HAP-1 (cell line): ENCODE measurements around the gene DMBT1.

ENCODE experiments used
- DNase-seq, 2 experiments: peaks; one replicate each; pipeline ENCODE4 v3.0.0-alpha.2; 2016 to 2020; ENCODE audit warnings: low spot score in 2 of 2
- H3K27me3 ChIP-seq: fragments of 250-450 bp; sonication (Bioruptor Pico); 2 replicates; pipeline ENCODE4 v1.5.1; 2020; ENCODE audit warnings: low read depth, mild to moderate bottlenecking, moderate library complexity
- H3K36me3 ChIP-seq: fragments of 250-450 bp; sonication (Bioruptor Pico); replicated peaks from 2 replicates; pipeline ENCODE4 v1.5.1; 2020; ENCODE audit warnings: mild to moderate bottlenecking
- H3K4me1 ChIP-seq: fragments of 250-450 bp; sonication (Bioruptor Pico); 2 replicates; pipeline ENCODE4 v1.5.1; 2020; ENCODE audit warnings: mild to moderate bottlenecking
- H3K4me3 ChIP-seq: fragments of 250-450 bp; sonication (Bioruptor Pico); 2 replicates; pipeline ENCODE4 v1.5.1; 2020; ENCODE audit warnings: mild to moderate bottlenecking, moderate library complexity
- H3K9me3 ChIP-seq: fragments of 250-450 bp; sonication (Bioruptor Pico); 2 replicates; pipeline ENCODE4 v1.5.1; 2020; ENCODE audit warnings: mild to moderate bottlenecking, moderate library complexity
- in situ Hi-C: fragments of 300-500 bp; cut with MboI; formaldehyde crosslinking; loops from 3 replicates; pipeline ENCODE4 v1.14.3; 2020; ENCODE audit warnings: low sequenced_read_pairs, inconsistent platforms, mixed read lengths

The DMBT1 gene

DNA sequence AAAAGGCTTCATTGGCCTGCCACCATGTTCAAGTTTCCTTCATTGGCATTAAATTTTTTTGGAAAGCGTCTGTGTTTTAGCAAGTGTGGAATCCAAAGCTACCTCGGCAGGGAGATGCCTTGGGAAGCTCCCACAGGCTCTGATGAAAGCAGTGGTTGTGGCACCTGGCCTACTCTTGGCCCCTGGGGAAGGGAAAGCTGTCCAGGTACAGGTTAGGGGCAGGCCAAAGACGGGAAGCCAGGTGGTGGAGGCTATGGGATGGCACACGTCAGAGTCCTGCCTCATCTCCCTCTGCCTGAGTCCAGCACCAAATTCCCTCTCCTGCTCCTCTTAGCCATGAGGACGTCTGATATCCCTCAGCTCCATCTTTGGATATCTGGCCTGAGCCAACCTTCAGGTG lies 89.3 kb downstream of the DMBT1 start:
- Histone ChIP-seq H3K27me3 (no peaks in the 10 kb centered on the region), H3K9me3 (no peaks in the 10 kb centered on the region), H3K36me3 (no peaks in the 10 kb centered on the region), H3K4me3 (no peak overlapping the region), H3K4me1 (no peaks in the 10 kb centered on the region)
- DNase-seq = no peak
- in situ Hi-C loops = loop anchor here (10.0 to 25.0 kb wide), 2 partner anchors 55 to 912 kb away; no protein-coding TSS in a partner anchor

DNA sequence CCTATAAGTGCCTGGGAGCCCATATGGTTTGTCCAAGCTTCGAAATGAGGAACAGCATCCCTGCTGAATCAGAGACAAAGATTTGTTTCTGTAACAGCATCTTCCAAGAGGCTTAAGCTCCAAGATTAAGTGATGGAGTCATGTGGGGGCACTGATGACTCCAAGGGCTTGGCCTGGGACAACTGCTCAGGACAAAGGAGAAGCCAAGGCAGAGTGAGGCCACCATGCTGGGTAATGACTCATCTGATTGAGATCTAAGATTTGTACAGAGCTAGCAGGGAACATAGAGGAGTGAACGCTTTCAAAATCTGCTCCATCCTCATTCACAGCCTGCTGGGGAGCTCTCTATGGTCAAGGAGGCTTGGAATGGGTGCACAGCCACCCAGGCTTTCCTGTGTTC lies 89.8 kb downstream of the DMBT1 start:
- in situ Hi-C loops = no loop called here
- no peaks in the 10 kb centered on the region for H3K27me3 ChIP-seq
- DNase-seq = no peak
- no peaks in the 10 kb centered on the region for H3K36me3 ChIP-seq
- H3K9me3 ChIP-seq = no peaks in the 10 kb centered on the region
- no peak overlapping the region for H3K4me3 ChIP-seq
- no peaks in the 10 kb centered on the region for H3K4me1 ChIP-seq

DNA sequence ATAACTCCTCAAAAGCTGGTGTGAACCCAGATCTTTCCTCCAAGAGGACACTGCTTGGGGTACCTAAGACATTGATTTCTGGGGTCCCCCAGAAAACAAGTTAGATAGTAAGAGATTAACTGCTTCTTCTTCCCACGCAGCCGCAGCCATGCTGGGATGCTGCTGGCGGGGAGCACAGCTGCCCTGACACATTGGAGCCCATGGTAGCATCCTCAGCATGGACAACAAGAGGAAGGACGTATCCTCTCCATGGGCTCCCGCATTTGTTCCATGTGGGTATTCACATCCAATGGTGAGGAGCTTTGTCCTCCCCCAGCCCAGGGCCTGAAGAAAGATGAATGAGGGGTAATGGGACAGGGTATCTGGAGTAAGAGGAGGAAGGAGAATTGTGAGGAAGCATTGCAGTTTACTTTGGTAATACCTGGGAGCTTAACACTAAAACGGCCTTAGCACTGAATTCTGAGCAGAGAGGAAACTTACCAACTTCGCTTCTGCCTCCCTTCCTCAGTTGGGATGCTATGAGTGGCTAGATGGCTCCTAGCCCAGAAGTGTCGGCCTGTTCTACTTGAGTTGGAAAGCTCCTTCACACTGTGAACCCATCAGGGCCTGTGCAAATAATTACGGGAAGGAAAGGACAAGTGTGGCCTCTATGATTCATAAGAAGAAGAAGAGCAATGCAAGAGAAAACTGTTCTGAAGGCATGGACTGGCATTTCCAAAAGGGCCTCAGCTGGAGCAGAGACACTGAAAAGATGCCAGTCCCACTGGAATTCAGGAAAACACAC lies 95.2 kb downstream of the DMBT1 start:
- Histone ChIP-seq H3K4me3 (no peak overlapping the region), H3K27me3 (no peaks in the 10 kb centered on the region), H3K9me3 (no peaks in the 10 kb centered on the region), H3K4me1 (no peaks in the 10 kb centered on the region), H3K36me3 (no peaks in the 10 kb centered on the region)
- in situ Hi-C loops = no loop called here
- DNase-seq = no peak

DNA sequence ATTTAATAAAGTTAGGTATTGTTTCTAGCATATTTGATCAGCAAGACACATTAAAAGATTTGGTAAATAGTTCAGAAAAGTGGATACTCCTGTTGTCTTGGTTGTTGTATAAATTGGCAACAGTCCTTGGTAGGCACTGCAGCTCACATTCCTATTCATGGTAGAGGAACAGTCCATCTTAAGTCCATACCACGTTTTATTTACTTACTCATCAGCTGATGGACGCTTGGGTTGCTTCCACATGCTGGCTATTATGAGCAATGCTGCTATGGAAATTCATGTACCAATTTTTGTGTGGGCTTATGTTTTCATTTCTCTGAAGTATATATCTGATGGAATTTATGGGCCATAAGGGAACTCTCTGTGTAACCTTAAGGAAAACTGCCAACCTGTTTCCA lies 95.8 kb downstream of the DMBT1 start:
- H3K4me3 ChIP-seq = no peak overlapping the region
- in situ Hi-C loops = no loop called here
- H3K4me1 ChIP-seq = no peaks in the 10 kb centered on the region

DNA sequence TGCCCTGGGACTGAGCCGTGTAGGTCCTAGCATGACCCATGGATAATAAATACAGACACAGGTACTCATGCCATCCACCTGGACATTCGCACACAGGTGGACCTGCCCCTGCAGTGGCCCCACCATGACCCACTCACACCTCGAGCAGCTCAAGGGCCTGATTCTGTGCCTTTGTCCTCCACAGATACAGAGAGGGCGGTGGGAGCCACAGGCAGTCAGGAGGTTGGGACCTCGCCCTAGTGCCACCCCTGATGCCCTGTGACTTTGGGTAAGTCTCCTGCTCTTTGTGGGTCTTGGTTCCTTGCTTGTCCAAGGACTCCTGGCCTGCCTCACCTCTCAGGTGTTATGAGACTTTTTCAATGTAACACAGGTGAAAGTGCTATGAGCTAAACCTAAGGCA lies 96.2 kb downstream of the DMBT1 start:
- H3K9me3 ChIP-seq = no peaks in the 10 kb centered on the region
- no peaks in the 10 kb centered on the region for H3K4me1 ChIP-seq
- DNase-seq = no peak
- H3K4me3 ChIP-seq = no peak overlapping the region
- no peaks in the 10 kb centered on the region for H3K27me3 ChIP-seq
- no peaks in the 10 kb centered on the region for H3K36me3 ChIP-seq
- in situ Hi-C loops = no loop called here

More for the DNA sequence above, 95.8 kb downstream of the DMBT1 start:
- Histone ChIP-seq H3K27me3 (no peaks in the 10 kb centered on the region), H3K9me3 (no peaks in the 10 kb centered on the region), H3K36me3 (no peaks in the 10 kb centered on the region)
- DNase-seq = no peak

DNA sequence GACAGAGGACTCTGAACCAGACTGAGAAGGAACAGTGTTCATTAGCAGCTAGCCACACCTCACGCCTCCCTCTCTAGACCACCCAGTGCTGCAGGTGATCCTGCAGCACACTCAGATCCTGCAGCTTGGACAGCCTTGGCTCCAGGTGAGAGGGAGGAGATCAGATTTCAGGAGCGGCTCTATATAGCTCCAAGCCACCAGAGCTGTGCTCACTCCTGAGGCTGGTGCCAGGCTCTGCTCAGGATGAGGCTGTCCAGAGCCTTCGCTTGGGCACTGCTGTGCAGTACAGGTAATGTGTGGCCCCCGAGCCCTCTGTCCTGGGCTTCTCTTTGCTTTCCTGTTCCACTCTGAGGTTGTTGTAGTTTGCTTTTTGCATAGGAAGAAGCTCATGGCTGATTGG lies 96.7 kb downstream of the DMBT1 start:
- in situ Hi-C loops = no loop called here
- Histone ChIP-seq H3K27me3 (no peaks in the 10 kb centered on the region), H3K4me3 (no peak overlapping the region), H3K9me3 (no peaks in the 10 kb centered on the region), H3K36me3 (no peaks in the 10 kb centered on the region), H3K4me1 (no peaks in the 10 kb centered on the region)
- DNase-seq = no peak

DNA sequence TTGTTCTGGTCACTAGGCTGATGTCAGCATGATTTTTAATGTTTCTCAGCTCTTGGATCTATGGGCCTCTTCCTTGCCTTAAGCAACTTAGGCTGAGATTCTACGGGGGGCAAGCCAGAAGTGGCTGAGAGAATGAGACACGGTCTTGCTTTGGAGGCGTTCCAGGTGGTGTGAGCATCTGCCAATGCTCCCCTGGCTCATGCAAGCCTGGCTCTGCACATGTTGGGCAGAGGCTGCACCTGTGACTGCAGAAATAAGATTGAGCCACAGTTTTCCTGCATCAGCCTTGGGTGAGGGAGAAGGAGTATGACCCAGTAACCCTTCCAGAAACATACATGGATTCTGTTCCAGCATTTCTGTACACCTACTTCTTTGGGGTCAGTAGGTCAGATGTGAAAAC lies 97.2 kb downstream of the DMBT1 start:
- H3K9me3 ChIP-seq = no peaks in the 10 kb centered on the region
- H3K4me1 ChIP-seq = no peaks in the 10 kb centered on the region
- no peak overlapping the region for H3K4me3 ChIP-seq
- DNase-seq = no peak
- H3K36me3 ChIP-seq = no peaks in the 10 kb centered on the region
- H3K27me3 ChIP-seq = no peaks in the 10 kb centered on the region
- in situ Hi-C loops = no loop called here

DNA sequence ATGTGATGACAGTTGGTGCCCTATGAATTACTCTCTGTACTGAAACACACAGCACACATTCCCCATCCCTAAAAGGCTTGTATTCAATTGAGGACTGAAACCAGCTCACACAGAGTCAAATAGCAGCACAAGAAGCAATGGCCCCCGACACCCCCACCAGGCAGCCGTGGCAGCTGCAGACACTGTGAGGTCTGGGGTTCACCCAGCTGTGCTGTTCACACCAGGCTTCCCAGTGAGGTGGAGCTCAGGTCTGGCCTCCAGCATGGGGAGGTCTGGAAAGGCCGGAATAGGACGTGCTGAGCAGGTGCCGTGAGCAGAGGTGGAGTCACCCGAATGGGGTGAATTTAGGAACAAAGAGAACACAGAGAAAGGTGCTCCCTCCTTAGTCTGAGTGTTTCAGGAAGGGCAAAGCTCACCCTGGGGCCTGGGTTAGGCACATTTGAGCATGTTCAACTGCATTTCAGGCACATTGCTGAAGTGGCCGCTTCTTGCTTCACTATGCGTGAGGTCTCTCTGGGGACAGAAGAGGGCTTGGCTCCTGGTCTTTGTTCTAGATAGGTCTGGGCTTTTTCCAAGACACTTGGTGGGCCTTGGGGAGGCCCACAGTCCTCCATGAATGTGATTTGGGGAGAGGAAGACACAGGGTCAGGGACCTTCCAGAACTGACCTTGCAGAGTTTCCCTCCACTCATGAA lies 97.9 kb downstream of the DMBT1 start:
- no peak for DNase-seq

DNA sequence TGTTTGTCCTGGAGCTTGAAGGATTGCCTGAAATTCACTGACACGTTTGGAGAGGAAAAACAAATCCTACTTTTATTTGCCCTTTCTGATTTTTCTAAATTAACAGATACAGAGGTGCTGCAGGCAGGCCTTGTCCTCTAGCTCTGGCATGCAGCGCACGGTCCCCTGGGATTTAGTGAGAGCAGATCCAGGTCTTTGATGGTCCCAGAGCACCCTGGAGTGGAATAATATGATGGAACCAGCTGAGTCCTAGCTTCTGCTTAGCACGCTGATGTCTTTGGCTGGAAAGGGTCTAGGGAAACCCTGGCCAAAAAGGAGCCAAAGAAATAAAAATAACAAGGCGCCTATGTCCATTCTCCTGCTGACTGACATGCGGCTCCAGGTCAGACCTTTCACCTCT lies 98.6 kb downstream of the DMBT1 start:
- Histone ChIP-seq H3K4me3 (no peak overlapping the region), H3K4me1 (no peaks in the 10 kb centered on the region), H3K27me3 (no peaks in the 10 kb centered on the region), H3K9me3 (no peaks in the 10 kb centered on the region), H3K36me3 (no peaks in the 10 kb centered on the region)
- no peak for DNase-seq
- in situ Hi-C loops = no loop called here

More for the DNA sequence above, 97.9 kb downstream of the DMBT1 start:
- Histone ChIP-seq H3K4me3 (no peak overlapping the region), H3K9me3 (no peaks in the 10 kb centered on the region), H3K4me1 (no peaks in the 10 kb centered on the region), H3K36me3 (no peaks in the 10 kb centered on the region), H3K27me3 (no peaks in the 10 kb centered on the region)
- in situ Hi-C loops = no loop called here

DNA sequence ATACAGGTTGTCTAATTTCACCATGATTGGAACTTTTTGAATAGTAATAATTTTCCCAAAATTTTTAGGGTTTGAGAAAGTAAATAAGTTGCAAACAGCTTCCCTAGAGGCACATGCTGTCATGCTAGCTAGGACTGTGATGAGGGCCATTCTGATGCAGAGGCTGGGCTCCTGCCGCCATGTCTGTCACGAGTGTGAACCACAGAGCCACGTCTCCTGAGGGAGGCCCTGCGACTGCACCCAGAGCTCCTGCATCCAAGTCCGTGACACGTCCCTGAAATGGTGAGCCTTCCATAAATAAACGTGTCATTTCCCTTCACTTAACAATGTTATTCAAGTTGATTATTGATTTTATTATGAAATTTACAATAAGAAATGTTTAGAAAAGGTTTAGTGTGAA lies 99.1 kb downstream of the DMBT1 start:
- no peak for DNase-seq
- in situ Hi-C loops = no loop called here
- H3K4me1 ChIP-seq = no peaks in the 10 kb centered on the region
- H3K27me3 ChIP-seq = no peaks in the 10 kb centered on the region
- H3K4me3 ChIP-seq = no peak overlapping the region
- H3K36me3 ChIP-seq = no peaks in the 10 kb centered on the region
- H3K9me3 ChIP-seq = no peaks in the 10 kb centered on the region

DNA sequence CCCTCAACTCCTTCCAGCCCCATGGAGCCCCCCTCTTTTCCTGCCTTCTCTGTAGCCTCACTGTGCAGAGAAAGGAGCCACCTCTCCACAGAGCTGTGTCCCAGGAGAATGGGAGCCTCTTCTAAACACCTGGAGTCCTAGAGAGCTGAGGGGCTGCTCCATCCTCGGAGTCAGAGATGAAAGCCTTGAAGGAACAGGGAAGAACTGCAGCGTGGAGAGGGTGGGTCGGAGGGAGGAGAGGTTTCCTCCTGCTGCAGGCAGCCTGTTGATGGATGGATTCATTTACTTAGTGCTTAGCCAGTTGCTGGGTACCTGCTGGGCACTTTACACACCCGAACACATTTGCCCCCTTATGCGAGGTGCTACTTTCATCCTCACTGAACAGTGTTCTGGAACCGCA lies 100.1 kb downstream of the DMBT1 start:
- H3K9me3 ChIP-seq = no peaks in the 10 kb centered on the region
- H3K4me3 ChIP-seq = no peak overlapping the region
- H3K27me3 ChIP-seq = no peaks in the 10 kb centered on the region
- no peaks in the 10 kb centered on the region for H3K36me3 ChIP-seq
- H3K4me1 ChIP-seq = no peaks in the 10 kb centered on the region
- no peak for DNase-seq
- in situ Hi-C loops = no loop called here

DNA sequence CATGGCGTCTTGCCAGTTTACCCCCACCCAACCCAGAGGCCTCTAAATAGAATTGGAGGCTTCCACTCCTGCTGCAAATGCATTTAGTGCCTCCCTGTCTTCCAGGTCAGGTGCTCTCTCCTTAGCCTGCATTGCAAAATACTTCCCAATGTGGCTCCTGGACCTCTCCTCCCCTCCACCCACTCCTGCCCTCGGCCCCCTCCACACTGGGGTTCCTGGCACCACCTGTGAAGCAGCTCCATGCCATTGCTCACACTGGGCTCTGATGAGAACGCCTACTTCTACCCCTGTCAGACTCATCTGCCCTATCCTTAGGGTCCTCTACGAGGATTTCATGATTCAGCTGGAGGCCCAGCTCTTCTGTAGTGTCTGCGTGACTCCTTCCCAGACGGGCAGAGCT lies 101.7 kb downstream of the DMBT1 start:
- no peaks in the 10 kb centered on the region for H3K36me3 ChIP-seq
- H3K4me1 ChIP-seq = no peaks in the 10 kb centered on the region
- in situ Hi-C loops = no loop called here
- H3K9me3 ChIP-seq = no peaks in the 10 kb centered on the region
- no peak overlapping the region for H3K4me3 ChIP-seq
- H3K27me3 ChIP-seq = peaks cover 9% of the 10 kb centered on the region
- no peak for DNase-seq

DNA sequence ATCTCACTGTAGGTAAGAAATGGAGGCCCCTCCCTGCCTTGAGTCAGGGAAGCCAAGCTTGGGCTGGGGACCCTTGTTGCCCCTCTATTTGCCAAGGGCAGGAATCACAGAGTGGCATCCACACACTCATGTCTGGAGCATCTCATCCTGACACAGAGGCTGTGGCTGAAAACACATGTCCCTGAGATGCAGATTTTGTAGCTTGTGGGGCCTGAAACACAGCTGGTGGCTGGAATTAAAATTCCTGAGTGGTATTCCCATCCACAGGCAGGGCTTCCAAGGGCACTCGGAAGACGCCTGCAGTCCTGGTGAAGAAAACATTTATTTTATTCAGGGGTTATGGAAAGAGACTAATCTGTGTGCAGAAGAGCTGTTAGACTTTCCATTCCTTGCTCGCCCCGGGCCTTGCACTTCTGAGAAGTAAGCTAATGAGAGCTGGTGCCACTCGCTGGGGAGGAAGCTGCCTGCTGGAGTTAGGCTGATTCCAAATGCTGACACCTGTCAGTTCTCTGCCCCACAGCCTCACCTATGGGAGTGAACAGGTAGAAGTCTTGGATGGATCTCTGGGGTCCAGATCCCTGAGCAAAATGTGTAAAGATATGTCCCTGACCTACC lies 103.1 kb downstream of the DMBT1 start:
- H3K4me3 ChIP-seq = no peak overlapping the region
- peaks cover 9% of the 10 kb centered on the region for H3K27me3 ChIP-seq
- DNase-seq = no peak
- H3K4me1 ChIP-seq = no peaks in the 10 kb centered on the region
- H3K36me3 ChIP-seq = no peaks in the 10 kb centered on the region
- H3K9me3 ChIP-seq = no peaks in the 10 kb centered on the region
- in situ Hi-C loops = no loop called here

DNA sequence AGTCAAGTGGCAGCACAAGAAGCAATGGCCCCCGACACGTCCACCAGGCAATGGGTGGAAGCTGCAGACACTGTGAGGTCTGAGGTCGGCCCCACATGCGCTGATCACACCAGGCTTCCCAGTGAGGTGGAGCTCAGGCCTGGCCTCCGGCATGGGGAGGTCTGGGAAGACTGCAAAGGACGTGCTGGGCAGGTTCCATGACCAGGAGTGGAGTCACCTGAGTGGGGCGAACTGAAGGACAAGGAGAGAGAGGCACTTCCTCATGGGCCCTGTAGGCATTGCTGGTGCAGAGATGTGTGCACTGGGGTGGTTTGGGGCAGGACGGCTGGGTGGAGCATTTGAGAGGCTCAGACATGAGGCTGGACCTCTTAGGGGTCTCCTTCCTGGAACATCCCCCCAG lies 103.9 kb downstream of the DMBT1 start:
- Histone ChIP-seq H3K4me1 (no peaks in the 10 kb centered on the region), H3K4me3 (no peak overlapping the region), H3K36me3 (no peaks in the 10 kb centered on the region), H3K9me3 (no peaks in the 10 kb centered on the region), H3K27me3 (peaks cover 9% of the 10 kb centered on the region)
- in situ Hi-C loops = no loop called here
- no peak for DNase-seq
